Ectodermal cell (in vitro differentiated cells): ENCODE results near the gene PLEKHH1.

Source experiments
- H3K27ac ChIP-seq: 2 replicates; pipeline ENCODE4 v1.7.0; 2013; ENCODE audit warnings: mild to moderate bottlenecking, low read depth, low read length; ENCODE audit not compliant: insufficient read depth, poor library complexity, severe bottlenecking
- H3K27me3 ChIP-seq: 2 replicates; pipeline ENCODE4 v1.7.0; 2013; ENCODE audit warnings: mild to moderate bottlenecking, low read length; ENCODE audit not compliant: insufficient read depth, control insufficient read depth, poor library complexity, severe bottlenecking
- H3K36me3 ChIP-seq: one replicate; pipeline ENCODE4 v1.7.0; 2013; ENCODE audit warnings: low read length; ENCODE audit not compliant: control insufficient read depth, insufficient read depth
- H3K4me1 ChIP-seq: one replicate; pipeline ENCODE4 v1.7.0; 2013; ENCODE audit warnings: low read length; ENCODE audit not compliant: control insufficient read depth, insufficient read depth
- H3K4me3 ChIP-seq: 2 replicates; pipeline ENCODE4 v1.7.0; 2013; ENCODE audit warnings: low read depth, low read length, control low read depth; ENCODE audit not compliant: insufficient read depth
- H3K9me3 ChIP-seq: 2 replicates; pipeline ENCODE4 v1.7.0; 2013; ENCODE audit warnings: mild to moderate bottlenecking, low read length, moderate library complexity; ENCODE audit not compliant: control insufficient read depth
- WGBS, 2 experiments: methylation state at CpG; one replicate each; pipeline ENCODE4 v1.1.7; 2013; ENCODE audit warnings: missing lambda C conversion rate in 2 of 2; 5-methylcytosine and 5-hydroxymethylcytosine counted together

Gene PLEKHH1

DNA sequence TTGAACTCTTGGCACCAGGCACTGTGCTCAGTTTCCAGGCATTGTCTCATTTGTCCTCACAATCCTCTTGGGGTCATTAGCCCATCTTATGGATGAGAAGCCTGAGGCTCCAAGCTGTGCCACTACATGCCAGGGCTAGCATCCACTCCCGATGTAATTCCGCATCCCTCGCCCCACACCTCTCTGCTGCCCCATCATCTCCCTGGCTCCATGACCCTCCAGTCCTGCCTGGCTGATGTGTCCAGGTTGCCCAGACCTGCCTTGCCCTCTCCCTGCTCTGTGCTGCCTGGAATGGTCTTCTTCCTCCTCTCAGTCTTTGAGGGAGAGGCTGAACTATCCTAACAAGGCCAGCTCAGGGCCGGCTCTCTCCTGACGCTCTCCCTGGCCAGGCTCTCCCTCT lies 39.5 kb downstream of the PLEKHH1 start:
- Histone ChIP-seq H3K27me3 (no peaks in the 10 kb centered on the region), H3K9me3 (no peaks in the 10 kb centered on the region), H3K27ac (no peak overlapping the region), H3K4me3 (no peak overlapping the region), H3K36me3 (no peaks in the 10 kb centered on the region), H3K4me1 (peaks cover 8% of the 10 kb centered on the region)
- 94 to 95% methylated on average over 5 of the region's 5 CpGs for WGBS, 2 experiments

DNA sequence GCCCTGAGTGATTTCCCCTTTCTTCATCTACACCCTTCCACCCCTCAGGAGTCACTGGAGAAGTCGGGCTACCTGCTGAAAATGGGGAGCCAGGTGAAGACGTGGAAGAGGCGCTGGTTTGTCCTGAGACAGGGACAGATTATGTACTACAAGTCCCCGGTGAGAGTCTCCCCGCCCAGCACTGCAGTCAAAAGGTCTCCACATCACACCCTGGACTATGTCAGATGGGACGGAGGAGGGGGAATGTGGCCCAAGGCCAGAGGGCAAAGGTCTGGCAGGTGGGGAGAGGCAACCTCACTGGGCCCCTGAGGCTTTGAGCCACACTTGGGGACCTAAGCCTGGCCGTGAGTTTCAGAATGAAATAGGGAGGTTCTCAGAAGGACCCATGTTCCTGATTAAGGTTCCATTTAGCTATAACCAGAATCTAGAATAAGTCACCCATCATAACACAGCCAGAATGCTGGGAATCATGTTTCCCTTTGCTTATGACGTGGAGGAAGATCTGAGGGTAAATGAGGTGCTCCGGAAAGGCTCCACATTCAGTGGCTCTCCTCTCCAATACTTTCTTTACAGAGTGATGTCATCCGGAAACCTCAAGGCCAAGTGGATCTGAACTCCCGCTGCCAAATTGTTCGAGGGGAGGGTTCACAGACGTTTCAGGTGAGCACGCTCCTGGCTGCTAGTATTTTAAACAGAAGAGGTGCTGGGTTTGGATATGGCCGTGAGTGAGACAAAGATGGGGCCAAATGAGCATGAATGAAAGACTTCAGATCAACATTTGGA lies 40.3 kb downstream of the PLEKHH1 start:
- H3K4me3 ChIP-seq = no peak overlapping the region
- H3K27ac ChIP-seq = no peak overlapping the region
- H3K36me3 ChIP-seq = no peaks in the 10 kb centered on the region
- WGBS, 2 experiments = 94 to 95% methylated on average over 15 of the region's 15 CpGs
- no peaks in the 10 kb centered on the region for H3K9me3 ChIP-seq
- no peaks in the 10 kb centered on the region for H3K27me3 ChIP-seq
- peaks cover 8% of the 10 kb centered on the region for H3K4me1 ChIP-seq

DNA sequence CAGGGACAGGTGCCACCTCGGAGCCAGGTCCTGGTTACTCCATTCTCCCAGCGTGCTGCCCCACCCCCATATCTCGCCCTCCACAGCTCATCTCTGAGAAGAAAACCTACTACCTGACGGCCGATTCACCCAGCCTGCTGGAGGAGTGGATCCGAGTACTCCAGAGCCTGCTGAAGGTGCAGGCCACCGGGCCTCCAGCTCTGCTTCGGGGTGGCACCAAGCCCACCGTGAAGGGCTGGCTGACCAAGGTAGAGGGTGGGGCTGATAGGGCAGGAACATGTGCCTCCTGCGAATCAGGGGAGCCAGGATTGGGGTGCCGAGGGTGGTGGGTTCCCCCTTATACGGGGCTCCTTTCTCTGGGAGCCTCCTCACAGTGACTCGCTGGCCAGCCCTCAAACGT lies 41.1 kb downstream of the PLEKHH1 start:
- Histone ChIP-seq H3K36me3 (no peaks in the 10 kb centered on the region), H3K9me3 (no peaks in the 10 kb centered on the region)
- 88% methylated on average over 14 of the region's 14 CpGs for whole genome bisulfite sequencing, 2 experiments

DNA sequence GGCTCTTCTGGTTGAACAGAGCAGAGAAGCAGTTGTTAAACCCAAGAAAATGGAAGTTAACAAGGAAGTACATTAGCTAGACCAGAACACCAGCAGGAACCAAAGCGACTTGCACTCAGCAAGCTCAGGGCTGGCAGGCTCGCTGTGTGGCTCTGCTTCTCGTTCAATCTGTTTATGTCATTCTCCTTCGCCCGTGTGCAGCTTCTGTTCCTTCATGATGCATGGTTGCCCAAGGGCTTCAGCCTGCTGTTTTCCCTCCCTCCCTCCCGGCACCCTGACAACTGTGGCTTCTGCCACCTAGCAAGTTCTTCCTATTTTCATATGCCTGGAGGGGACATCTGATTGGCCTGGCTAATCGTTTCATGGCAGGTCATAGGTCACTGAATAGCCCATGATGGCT lies 41.7 kb downstream of the PLEKHH1 start:
- WGBS, 2 experiments = 93 to 94% methylated on average over 7 of the region's 7 CpGs
- H3K4me1 ChIP-seq = peaks cover under 1% of the 10 kb centered on the region
- H3K4me3 ChIP-seq = no peak overlapping the region
- H3K27ac ChIP-seq = no peak overlapping the region
- H3K9me3 ChIP-seq = no peaks in the 10 kb centered on the region
- no peaks in the 10 kb centered on the region for H3K27me3 ChIP-seq
- H3K36me3 ChIP-seq = no peaks in the 10 kb centered on the region

More for the DNA sequence above, 41.1 kb downstream of the PLEKHH1 start:
- Histone ChIP-seq H3K27me3 (no peaks in the 10 kb centered on the region), H3K4me3 (no peak overlapping the region), H3K27ac (no peak overlapping the region), H3K4me1 (peaks cover 7% of the 10 kb centered on the region)

DNA sequence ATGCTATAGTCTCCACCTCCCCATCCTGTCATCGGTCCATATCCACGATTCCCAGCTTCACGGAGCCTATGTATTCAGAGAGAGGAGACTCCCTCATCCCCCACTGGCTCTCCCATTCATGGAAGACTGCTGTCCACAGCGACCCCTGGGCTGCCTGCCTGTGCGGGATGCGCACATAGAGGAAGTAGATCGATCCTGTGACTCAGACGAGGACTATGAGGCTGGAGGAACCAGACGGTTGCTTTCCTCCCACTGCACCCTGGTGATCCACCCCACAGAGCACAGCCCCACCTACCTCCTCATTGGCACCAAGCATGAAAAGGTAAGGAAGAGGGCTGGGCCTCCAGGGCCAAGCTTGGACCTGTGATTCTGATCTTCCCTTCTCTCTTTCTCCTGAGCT lies 42.6 kb downstream of the PLEKHH1 start:
- WGBS, 2 experiments = 90 to 93% methylated on average over 9 of the region's 9 CpGs
- H3K9me3 ChIP-seq = no peaks in the 10 kb centered on the region
- no peaks in the 10 kb centered on the region for H3K4me1 ChIP-seq
- no peak overlapping the region for H3K27ac ChIP-seq
- no peaks in the 10 kb centered on the region for H3K27me3 ChIP-seq
- no peaks in the 10 kb centered on the region for H3K36me3 ChIP-seq
- H3K4me3 ChIP-seq = no peak overlapping the region

DNA sequence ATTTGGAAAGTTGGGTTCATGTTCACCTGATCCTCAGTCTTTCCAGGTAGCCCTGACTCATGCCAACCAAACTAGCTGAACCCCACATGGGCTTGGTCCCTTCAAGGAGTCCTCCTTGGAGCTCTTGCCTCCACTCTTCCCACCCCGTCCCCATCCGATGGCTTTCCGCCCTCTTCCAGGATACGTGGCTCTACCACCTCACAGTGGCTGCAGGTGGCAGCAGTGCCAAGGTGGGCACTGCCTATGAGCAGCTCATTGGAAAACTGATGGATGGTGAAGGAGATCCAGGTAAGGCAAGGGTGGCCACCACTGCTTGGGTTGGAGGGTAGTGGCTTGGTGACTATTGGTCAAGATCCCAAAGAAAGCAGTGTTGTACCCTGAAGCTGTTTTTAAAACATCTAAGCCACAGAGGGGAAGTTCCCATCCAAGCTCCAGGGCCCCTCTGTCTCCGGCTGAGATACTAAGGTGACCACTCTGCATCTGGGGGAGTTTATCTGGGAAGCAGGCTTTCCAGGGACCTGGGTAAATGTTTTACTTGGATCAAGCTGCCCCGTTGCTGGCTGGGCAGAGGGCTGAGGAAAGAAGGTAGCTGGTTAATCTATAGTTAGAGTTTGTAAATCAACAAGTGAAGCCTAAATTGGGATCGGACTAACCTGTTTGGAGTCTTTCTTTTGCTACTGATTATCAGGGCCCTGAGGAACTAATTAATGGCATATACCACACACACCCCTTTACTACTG lies 43.3 kb downstream of the PLEKHH1 start:
- no peaks in the 10 kb centered on the region for H3K9me3 ChIP-seq
- WGBS, 2 experiments = 95% methylated on average over 7 of the region's 7 CpGs
- H3K36me3 ChIP-seq = no peaks in the 10 kb centered on the region
- no peak overlapping the region for H3K27ac ChIP-seq
- no peak overlapping the region for H3K4me3 ChIP-seq
- H3K27me3 ChIP-seq = no peaks in the 10 kb centered on the region
- H3K4me1 ChIP-seq = no peaks in the 10 kb centered on the region

DNA sequence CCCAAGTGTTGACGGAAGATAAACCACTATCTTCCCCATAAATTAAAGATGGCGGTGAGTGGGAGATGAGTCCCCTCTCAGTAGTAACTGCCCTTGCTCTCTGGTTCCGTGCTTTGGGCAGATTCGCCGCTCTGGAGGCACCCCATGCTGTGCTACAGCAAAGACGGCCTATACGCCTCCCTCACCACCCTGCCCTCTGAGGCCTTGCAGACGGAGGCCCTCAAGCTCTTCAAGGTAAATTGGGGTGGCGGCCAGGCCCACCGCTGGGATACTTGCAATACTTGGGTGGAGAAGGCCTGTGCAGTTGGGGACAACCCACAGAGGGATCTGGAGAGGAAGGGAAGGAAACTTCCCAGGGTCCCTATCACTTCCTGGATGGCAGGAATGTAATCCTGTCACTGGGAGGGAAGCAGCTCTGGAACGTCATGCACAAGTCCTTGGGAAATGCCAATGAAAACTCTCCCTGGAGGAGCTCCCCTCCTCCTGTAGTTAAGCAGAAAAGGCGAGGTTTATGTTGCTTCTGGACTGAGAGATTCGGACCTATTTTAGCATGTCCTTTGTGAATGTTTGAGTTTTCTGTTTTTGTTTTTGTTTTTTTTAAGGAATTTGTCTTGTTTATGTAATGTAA lies 44.2 kb downstream of the PLEKHH1 start:
- H3K9me3 ChIP-seq = no peaks in the 10 kb centered on the region
- H3K36me3 ChIP-seq = no peaks in the 10 kb centered on the region
- WGBS, 2 experiments = 79 to 83% methylated on average over 13 of the region's 13 CpGs
- H3K27ac ChIP-seq = no peak overlapping the region
- no peaks in the 10 kb centered on the region for H3K4me1 ChIP-seq
- no peaks in the 10 kb centered on the region for H3K27me3 ChIP-seq
- H3K4me3 ChIP-seq = no peak overlapping the region

DNA sequence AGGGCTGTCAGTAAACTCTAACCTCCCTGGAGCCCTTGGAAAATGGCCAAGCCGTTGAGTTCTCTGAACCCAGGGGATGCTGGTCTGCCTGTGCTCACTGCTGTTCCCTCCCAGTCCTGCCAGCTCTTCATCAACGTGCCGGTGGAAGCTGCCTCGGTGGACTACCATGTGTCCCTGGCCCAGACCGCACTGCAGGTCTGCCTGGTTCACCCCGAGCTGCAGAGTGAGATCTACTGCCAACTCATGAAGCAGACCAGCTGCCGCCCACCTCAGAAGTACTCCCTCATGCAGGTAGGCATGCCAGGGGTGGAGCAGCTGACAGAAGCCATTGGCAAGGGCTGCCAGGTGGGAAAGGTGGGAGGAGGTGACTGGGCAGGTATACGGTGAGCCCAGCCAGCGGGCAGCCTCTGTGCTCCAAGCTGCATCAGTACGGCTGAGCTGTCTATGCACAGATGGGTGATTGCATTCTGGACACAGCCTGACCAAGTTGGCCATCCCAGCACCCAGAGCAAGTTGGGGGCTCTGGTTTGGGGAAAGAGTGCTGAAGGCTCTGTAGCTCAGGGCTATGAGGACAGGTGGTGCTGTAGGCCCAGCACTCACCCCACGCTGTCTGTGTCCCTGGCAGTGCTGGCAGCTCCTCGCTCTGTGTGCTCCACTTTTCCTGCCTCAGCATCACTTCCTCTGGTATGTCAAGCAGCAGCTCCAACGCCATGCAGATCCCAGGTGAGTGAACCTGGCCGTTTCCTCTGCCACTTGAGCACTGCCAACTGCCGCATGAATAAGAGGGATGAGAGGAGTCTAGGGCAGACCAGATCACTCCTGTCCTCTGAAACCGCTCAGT lies 45.0 kb downstream of the PLEKHH1 start:
- WGBS, 2 experiments = 94 to 95% methylated on average over 16 of the region's 16 CpGs
- Histone ChIP-seq H3K4me3 (no peak overlapping the region), H3K9me3 (no peaks in the 10 kb centered on the region), H3K36me3 (no peaks in the 10 kb centered on the region), H3K27ac (no peak overlapping the region), H3K27me3 (no peaks in the 10 kb centered on the region), H3K4me1 (no peaks in the 10 kb centered on the region)

DNA sequence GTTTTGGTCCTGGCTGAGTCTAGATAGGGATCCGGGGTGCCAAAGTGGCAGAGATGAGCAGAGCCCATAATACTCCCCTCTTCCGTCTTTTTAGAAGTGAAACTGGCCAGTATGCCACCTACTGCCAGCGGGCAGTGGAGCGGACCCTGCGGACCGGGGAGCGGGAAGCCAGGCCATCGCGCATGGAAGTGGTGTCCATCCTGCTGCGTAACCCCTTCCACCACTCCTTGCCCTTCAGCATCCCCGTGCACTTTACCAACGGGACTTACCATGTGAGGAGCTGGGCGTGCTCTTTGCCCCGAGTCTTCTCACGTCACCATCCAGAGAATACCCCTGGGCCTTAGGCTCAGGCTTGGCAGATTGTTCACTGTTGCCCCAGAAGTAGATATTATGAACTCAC lies 46.0 kb downstream of the PLEKHH1 start:
- Histone ChIP-seq H3K9me3 (no peaks in the 10 kb centered on the region), H3K4me3 (no peak overlapping the region), H3K27ac (no peak overlapping the region), H3K4me1 (no peaks in the 10 kb centered on the region), H3K27me3 (no peaks in the 10 kb centered on the region), H3K36me3 (no peaks in the 10 kb centered on the region)
- WGBS, 2 experiments = 82% methylated on average over 15 of the region's 15 CpGs
